Breast epithelium (tissue), 3 donors: ENCODE data around the gene NMRAL1.

Experiments
- CTCF ChIP-seq, 3 donors: fragments of 450-650 bp; IDR thresholded peaks; one replicate each; pipeline ENCODE4 v1.5.1; 2016 to 2017; ENCODE audit warnings: antibody characterized with exemption in 3 of 3, mild to moderate bottlenecking in 3 of 3, moderate library complexity in 3 of 3
- POLR2AphosphoS5 ChIP-seq, 3 donors: sonication (generic); formaldehyde crosslinking; IDR thresholded peaks; one replicate each; pipeline ENCODE4 v1.6.1; 2017; ENCODE audit warnings: antibody characterized with exemption in 3 of 3

- TF ChIP-seq POLR2AphosphoS5 (IDR thresholded peaks at IDR 0.05) = no peak
- TF ChIP-seq CTCF (IDR thresholded peaks at IDR 0.05) = no peak
Observed at GRCh38 chr16:4412159-4412558, 62.3 kb downstream of the NMRAL1 start.
